NCI-H446 (cell line): ENCODE measurements around the gene E2F6.

Experiments used
- DNase-seq, 2 experiments: peaks; one replicate each; lab custom pipeline; 2025; lab: John Stamatoyannopoulos, UW

E2F6 gene

DNA sequence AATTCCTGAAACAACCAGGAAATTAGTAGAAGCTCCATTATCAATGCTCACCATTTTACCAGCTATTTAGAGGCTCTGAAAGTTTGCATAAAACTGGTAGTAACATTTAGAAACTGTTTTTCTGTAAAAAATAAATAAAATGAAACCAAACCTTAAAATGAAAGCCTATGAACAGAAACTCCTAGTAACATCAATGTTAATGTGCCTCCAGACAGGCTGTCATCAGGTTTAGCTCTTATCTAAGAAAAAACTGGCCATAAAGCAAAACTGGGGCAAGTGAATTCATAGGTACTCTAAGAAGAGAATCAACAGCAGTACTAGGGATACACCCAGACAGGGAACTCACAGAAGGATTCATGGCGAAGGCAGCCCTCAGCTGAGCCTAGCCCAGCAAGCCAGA is 8.0 kb downstream of the E2F6 start:
- DNase-seq: no peak

DNA sequence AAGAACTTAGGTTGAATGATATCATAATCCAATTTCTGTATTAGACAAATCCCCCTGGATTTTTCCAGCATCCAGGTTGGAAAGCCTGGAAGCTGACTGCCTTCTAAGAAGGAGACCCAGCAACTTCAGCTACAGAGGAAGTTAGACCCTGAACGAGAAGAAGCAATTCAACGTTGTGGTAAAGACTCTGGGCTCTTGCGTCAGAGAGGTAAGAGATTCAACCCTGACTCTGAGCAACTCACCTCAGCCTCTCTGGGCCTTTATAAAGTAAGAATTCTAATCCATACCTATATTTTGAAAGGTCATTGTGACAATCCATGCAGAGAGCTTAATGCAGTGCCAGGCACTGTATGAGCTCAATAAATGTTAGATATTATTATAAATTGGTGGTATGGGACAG is 9.7 kb downstream of the E2F6 start:
- DNase-seq: no peak

DNA sequence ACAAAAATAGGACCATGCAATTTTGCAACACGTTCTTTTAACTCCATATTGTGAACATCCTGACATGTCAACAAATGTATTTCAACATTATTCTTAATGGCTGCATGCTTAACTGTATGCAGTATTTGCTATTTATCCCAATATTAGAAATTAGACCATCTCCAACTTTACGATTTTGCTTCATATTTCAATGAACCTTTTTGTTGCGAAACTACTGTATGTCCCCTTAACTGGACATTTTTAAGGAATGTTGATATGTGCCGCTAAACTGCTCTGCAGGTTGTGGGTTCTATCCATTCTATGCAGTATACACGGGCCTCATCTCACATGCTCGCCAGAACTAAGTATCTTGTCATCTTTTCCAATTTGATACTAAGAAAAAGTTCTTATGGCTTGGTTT is 11.1 kb downstream of the E2F6 start:
- no peak for DNase-seq

- DNase-seq: no peak
Measured at GRCh38 chr2:11450791-11451190, 15.2 kb downstream of the E2F6 start.

GRCh38 chr2:11446733-11447248 is 19.2 kb downstream of the E2F6 start:
- DNase-seq: peak in 1 of 2 experiments; percentile 31

GRCh38 chr2:11444737-11445136 is 21.2 kb downstream of the E2F6 start:
- no peak for DNase-seq

- no peak for DNase-seq
Measured at GRCh38 chr2:11438555-11439080, 27.3 kb downstream of the E2F6 start.

DNA sequence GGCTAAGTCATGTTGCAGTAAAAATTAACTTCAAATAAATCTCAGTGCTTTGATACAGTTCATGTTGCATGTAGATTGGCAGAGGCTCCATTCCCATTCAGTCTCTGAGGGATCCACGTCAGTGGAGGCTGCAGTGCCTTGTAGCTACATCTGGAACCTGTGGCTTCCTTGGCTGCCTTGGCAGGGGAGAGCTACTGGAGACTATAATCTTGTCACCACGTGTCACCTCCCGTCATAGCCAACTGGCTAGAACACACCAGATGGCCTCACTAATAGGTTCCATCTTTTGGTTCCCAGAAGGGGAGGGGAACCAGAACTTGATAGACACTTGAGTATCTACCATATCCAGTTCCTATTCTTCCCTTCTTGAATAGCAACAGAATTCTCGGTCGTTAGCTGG is 28.4 kb downstream of the E2F6 start:
- DNase-seq: peak in 1 of 2 experiments; percentile 41

- DNase-seq: no peak
Measured at GRCh38 chr2:11435036-11435435, 30.9 kb downstream of the E2F6 start.

GRCh38 chr2:11434443-11434842 is 31.5 kb downstream of the E2F6 start:
- DNase-seq: no peak

DNA sequence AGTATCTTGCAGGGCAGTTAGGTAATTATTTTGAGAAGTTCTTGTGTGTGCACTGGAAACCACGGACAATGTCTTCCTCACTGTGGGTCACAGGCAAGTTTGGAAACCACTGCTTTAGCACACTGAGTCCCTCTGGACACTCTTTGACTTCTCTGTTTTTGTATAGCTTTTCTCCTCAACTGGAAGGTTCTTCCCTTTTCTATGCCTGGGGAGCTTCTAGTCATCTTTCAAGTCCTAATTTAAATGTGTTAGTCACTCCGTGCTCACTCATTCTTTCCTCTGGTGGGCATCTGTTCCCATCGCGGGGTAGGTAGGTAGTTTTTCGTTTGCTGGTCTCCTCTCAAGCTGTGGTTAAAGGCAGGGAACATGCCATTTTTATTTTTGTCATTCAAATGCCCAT is 32.1 kb downstream of the E2F6 start:
- DNase-seq: no peak

GRCh38 chr2:11430729-11431128 is 35.2 kb downstream of the E2F6 start:
- no peak for DNase-seq

DNA sequence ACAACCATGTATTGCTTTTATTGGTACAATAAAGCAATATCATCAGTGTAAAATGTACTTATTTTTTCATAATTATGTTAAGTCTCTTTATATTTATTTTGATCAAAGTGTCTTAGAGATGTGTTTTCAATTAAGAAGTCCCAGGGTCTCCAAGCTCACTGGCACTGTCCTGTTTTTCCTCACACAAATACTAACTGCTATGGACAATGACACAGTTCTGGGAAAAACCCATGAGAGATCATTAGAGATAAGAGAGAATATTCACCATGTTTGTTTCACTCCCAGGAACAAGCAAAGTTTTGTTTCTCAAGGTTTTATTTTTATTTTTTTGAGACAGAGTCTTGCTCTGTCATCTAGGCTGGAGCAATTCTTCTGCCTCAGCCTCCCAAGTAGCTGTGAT is 38.7 kb downstream of the E2F6 start:
- no peak for DNase-seq

GRCh38 chr2:11422901-11423435 is 43.0 kb downstream of the E2F6 start:
- no peak for DNase-seq

- DNase-seq: no peak
Measured at GRCh38 chr2:11422491-11422865, 43.5 kb downstream of the E2F6 start.

DNA sequence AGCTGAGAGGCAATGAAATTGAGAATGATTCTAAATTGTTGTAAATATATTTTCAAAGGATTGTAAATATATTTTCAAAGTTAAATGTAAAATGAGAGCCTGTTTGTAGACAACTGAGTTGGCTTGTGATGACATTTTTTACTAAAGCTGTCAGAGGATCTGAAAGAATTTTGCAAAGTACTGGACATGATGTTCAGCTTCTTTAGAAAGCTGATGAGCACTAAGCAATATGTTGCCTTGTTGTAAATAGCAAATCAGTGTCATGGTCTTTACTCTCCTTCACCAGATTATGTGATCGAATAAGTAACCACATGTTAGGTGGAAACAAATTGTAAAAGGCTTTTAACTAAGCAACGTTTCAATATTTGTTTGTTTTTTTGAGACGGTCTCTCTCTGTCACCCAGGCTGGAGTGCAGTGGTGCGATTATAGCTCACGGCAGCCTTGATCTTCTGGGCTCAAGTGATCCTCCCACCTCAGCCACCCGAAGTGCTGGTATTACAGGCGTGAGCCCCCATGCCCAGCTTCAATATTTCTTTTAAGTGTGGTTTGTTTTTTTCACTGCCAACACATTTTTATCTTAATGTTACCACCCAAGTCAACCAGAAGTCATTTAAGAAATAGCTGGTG is 44.0 kb downstream of the E2F6 start:
- no peak for DNase-seq

DNA sequence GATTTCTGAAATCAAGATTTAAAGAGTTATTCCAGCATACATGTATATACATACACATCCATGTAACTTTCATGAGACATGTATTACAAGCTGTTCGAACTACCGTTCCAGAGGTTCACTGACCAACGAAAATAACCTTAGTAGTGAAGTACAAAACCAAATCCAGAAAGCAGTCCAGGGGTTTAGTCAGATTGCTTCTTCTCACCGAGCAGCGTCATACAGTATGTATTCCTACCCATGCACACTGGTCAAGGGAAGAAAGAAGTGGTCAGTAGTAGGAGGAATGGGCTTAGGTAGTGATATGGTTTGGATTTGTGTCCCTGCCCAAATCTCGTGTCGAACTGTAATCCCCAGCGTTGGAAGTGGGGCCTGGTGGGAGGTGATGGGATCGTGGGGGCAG is 45.3 kb downstream of the E2F6 start:
- no peak for DNase-seq

GRCh38 chr2:11420190-11420589 is 45.8 kb downstream of the E2F6 start:
- DNase-seq: no peak

DNA sequence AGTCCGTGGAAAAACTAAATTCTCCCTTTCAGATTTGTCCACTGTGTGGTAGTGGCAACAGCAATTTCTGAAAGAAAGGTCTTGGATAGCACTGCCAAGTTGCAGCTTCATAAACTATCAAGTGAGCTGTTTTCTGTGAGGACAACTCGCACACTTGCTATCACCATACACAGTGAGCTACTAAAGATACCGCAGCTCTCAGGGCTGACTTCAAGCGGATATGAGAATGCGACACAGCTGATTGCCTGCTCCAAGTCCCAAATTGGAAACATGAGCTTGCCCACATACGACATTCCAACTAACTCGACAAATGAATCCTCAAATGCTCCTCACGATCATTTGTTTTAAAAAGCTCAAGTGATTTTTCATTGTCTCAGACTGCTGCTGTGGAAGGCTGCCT is 46.2 kb downstream of the E2F6 start:
- no peak for DNase-seq

GRCh38 chr2:11417946-11418585 is 47.9 kb downstream of the E2F6 start:
- peak in 1 of 2 experiments; percentile 14 for DNase-seq

DNA sequence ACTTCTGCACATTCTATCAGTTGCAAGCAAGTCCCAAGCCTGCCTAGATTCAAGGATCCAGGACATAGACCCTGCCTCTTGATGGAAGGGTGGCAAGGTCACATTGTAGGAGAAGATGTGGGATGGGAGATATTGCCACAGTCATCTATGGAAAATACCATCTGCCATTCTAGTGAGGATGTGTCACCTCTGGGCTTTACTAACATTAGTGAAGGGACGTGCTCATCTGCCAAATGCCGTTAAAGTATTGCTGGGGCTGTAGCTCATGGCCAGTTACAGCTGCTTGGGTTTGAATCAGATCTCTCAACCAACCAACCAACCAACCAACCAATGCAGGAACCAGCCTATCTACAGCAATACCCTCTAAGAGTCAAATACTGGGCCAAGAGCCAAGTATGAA is 49.0 kb downstream of the E2F6 start:
- no peak for DNase-seq

- no peak for DNase-seq
Measured at GRCh38 chr2:11416186-11416585, 49.8 kb downstream of the E2F6 start.

- no peak for DNase-seq
Measured at GRCh38 chr2:11414372-11415124, 51.4 kb downstream of the E2F6 start.
